OCI-M2 (cell line): ENCODE data around the gene CCDC33.

Experiments
- DNase-seq: peaks from one replicate; lab custom pipeline; 2025; ENCODE audit not compliant: unreplicated experiment; lab: John Stamatoyannopoulos, UW

CCDC33 gene

DNA sequence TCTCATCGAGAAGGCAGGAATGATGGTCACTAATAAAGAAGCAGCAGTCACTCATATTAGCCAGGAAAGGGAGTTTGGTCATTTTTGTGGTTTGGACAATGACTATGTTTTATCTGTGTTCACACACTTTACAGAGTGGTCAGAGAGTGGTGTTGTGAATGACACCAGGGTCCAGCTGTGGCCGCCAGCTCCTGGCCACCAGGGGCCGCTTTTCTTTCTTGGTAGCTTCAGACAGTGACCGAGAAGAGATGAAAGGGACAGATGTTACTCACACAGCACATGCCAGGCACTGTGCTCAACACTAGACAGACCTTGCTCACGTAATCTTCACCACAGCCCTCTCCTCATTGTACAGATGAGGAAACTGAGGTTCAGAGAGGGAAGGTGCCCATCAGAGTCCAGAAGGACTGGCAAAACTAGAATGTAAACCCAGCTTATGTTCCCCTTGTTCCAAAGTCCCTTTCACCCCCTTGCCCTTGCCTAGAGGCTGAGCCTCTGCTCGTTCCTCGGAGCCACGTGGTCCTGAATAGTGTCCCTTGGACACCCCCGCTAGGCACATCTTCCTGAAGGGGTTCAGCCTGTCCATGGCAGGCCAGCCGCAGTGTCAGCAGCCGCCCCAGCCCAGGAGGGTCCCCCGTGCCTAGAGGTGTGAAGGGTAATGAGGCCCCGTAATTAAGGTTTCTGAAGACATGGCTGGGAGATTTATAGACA lies 75.8 kb downstream of the CCDC33 start:
- DNase-seq, result no peak

DNA sequence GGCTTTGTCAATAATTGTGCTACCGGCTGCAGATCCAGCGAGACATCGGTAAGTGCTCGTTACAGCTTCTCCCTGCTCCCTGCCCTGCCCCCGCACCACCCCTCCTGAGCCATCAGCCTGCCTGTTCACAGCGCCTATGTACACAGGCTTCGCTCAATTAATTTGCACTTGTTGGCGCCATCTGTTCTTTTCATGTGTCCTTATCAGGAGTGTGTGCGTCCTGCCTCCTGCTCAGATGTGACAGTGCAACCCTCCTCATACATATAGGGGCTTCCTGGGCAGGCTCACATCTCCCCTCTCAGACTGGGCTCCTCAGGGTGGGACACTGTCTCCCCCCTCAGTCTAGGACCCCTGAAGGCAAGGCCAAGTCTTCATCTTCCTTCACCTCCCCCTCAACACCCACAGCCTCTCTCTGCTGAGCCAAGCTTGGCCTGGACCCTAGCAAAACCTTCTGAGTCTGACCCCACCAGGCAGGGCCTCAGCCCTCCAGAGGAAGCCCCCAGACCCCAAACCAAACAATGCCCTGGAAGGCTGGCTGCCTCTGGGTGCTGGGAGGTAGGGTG lies 76.4 kb downstream of the CCDC33 start:
- no peak for DNase-seq

DNA sequence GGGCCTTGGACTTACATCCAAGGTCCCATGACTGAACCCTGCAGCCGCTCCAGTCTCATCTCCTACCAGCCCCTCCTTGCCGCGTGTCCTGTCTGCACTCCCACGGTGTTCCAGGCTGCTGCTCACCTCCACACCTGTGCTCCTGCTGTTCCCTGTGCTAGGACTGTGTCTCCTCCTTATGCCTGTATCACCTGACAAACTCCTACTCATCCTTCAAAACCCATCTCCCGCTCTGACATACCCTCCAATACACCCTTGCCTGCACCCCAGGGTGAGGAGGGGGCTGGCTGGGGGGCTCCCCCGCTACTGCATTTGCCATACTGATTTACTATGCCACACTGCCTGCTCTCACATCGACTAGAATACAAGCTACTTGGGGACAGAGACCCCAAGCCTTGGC lies 77.8 kb downstream of the CCDC33 start:
- no peak for DNase-seq

DNA sequence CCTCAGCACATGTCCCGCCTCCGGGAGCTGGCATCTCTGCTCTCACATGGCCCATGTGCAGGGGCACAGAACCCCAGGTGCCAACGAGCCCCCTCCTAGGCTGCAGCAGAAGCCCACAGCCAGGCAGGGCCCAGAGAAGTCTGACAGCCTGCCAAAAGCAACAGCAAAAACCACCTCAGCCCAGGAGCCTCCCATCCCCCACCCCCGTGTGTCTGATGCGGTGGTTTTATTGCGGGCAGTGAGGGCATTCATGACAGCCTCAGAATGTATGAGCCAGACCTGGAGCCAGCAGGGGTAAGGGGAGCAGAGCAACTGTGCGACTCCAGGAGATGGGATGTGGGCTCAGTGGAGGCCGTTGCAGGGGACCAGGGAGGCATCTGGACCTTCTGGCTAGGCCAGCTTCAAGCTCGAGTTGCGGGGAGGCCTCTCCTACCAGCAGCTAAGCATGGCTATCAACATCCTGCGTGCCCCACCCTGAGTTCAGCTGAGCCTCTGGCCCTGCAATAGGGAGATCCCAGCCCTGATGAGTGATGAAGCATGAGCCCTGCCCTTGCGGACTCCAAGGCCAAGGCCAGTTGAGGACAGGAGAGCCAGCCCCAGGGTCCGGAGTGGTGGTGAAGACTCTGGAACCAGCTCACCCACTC lies 78.8 kb downstream of the CCDC33 start:
- no peak for DNase-seq

DNA sequence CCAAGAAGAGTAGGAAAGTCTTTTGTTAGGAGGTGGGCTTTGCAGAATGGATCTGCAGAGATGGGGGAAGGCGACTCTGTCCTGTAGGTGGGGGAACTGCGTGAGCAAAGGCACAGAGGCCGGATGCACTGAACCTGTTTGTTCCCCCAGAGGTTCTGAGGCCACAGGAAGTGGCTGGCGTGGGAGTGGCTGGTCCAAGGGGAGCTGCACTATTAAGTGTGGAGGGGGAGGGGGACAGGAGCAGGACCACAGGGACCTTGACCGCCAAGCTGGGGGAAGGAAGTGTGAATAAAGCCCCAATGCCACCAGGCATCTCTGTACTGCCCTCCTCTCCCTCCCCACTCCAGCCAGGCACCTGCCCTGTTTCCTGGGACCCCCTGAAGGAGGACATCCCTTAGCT lies 79.5 kb downstream of the CCDC33 start:
- no peak for DNase-seq

DNA sequence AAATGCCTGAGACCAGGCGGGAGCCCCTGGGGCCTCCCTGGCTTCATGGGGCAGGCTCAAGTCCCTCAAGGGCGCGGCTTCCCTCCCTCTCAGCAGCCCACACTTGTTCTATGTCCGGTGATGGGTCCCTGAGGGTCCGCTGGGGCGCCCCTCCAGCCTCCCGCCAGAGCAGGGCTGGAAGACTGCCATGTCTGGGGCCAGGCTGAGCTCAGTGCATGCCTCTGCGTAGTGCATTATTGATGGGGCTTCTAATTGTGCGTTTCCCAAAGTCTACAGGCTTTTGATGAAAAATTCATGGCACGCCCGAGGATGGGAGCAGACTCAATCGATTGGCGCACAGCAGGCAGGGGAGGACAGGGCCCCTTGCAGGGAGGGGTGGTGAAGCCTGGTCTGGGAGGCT lies 80.0 kb downstream of the CCDC33 start:
- no peak for DNase-seq

DNA sequence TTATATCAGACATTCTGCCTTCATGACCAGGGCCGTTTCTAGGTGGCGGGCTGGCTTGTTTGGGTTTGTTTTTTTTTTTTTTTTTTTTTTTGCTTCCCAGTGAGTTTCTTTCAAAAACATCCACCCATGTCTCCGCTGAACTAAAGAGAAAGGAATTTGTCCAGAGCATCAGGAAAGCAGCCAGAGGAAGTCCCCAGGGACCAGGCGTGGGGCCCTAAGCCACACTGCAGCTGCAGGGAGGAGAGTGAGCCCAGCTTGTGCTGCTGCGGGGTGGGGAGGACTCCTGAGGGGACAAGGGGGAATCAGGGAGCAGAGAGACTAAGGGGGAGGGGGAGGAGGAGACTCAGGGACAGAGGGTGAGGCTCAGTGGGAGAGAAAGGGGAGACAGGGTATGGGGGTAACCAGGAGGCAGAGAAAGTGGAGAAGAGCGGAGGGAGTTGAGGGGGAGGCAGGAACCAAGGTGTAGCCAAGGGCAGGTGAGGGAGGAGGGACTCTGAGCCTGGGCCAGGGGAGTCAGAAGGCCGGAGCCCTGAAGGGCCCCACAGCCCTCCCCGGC lies 81.8 kb downstream of the CCDC33 start:
- no peak for DNase-seq

DNA sequence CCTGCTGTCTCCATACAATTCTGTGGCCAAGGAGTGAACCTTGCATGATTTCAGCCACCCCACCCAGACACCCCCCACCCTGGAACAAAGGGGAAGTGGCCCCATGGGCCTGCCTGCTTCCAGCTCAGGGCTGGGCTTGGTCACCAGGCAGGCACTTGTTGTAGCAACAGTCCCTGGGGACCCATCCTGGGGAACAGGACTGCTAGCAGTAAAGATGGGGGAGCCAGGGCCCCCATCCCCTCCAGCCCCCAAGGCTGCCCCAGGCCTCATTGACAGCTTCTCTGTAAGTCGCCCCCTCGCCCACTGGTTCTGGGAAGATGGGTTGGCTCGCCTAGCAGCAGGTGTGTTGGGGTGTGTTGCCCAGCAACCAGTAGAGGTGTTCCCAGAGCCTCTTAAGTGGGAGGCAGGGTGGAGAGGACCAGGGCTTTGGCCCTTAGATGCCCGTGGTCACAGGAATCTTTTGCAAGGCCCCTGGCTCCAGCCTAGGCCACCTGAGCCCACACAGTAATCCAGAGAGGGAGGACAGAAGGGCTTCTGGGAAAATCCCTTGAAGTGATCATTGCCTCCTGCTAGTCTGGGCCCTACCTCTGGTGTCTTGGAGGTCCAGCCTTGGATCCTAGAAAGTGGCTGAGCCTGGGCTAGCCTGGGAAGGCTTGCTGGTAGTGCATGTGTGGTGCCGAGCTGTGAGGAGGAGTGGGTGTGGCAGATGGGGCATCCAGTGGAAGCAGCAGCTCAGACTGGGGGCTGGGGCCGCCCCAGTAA lies 82.4 kb downstream of the CCDC33 start:
- no peak for DNase-seq

DNA sequence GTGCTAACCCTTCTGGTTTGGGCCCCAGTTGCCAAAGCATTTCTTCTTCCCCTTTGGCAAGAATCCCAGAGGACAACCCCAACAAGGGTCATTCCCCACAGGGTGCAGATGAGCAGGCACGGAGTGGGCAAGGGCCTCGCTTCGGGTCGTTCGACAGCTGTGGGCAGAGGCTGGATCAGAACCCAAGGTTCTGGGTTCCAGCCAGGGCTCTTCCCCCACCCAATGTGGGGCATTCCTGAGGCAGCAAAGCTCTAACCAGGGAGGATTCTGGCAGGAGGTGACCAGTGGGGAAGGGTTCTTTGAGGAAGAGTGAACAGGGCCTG lies 83.0 kb downstream of the CCDC33 start:
- no peak for DNase-seq

DNA sequence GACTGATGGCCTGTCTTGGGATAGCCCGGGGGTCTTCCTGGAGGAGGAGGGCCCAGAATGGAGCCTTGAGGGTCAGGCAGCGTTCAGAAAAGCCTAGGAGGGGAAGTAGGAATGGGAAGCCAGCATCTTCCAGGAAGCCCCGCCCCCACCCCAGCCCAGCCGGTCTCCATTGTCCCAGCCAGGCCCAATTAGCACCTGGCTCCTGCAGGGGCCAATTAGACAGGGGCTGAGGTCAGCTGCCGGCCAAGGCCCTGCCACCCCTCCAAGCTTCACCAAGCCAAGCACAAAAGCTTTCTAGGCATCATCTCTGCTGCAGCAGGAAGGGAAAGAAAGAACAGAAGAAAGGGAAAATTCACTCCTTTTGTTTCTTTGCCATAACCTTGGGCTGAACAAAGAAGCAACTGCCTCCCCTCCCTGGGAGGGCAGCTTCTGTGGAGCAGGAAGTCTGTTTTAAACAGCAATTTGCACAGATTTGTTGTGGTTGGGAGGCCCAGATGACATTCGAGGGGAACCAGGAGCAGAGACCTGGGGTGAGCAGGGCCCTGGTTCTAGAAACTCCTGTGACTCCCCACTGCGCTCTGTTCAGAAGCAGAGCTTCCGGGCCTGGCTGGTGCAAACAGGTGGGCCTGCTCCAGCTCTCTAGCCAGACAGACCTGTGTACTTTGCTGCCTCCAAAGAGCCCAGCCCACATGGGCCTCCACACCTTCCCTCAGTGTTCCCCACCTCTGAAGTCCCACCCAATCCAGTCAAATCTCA lies 83.6 kb downstream of the CCDC33 start:
- DNase-seq, result no peak

DNA sequence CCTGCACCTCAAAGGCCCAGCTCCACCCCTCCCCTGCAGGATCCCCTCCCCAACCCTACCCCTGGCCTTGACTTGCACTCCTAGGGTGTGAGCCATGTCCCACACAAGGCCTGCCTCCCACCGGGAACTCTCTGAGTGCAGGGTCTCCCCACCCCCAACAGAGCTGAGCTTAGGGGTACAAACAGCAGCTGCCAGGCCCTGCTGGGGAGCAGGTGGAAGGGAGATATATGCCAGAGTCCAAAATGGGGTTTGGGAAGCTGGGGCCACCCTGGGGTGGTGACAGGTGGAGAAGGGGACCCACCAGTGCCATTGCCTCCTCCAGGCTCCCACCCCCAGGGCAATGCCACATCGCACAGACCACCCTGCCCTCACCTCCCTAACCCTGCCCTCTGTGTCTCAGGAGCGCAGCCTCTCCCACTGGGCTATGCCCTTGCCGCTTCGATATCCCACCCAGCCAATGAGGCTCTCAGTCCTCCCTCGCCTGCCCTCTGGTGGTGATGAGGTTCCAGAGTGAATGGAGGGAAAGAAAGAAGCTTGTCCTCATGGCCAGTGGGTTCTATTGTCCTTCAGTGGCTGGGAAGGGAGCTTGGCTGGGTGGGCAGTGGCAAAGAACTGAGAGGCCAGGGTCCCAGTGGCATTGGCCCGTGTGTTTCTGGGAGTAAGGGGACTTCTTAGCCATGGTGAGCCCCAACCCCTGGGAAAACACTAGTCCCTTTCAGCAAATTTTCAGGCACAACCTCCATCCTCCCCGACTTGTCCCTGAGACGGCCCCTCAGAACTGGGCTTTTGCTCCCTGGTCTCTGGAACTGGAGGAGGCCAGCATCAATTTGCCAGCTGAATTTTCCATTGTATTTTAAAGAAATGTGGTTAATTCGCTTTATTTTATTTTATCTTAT lies 84.5 kb downstream of the CCDC33 start:
- DNase-seq, result no peak

DNA sequence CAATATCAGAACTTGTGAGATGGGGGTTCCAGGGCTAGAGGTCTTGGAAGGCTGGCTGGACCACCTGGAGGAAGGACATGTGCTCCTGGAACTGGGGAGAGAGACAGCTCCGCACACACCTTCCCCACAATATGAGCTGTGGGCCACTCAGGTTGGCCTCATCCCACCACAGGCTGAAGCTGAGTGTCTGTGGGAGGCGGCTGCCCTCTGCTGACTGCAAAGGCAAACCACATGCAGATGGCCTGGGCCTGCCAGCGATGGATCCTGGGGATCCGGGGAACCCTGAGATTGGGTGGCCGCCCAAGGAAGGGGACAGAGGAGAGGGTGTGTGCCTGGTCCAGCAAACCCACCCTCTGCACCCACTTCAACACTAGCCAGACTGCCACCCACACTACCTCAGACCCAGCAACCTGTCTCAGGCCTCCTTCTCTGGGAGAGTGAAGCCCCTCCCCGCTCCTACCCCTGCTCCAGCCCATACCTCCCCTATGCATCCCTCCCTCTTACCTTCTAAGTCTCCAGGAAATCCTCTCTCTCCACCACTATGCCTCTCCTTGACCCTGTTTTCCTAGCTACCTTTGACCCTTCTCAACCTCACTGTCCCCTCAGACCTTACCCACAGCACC lies 86.5 kb downstream of the CCDC33 start:
- DNase-seq, result no peak

DNA sequence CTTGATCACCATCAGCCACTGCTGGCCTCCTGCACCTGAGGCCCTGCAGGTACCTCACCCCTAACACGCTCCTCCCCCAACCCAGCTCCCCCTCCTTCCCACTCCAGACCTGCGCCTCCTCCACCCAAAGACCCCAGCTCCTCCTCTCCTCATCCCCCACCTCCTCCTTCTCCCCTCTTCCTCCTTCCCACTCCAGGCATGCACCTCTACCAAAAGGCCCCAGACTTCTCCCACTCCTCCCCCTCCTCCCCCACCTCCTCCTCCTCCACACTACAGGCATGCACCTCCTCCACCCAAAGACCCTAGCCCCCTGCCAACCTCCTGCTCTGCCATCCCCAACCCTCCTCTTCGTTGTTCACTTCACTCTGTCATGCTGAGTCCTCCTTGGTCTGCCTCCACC lies 88.6 kb downstream of the CCDC33 start:
- DNase-seq, result no peak

DNA sequence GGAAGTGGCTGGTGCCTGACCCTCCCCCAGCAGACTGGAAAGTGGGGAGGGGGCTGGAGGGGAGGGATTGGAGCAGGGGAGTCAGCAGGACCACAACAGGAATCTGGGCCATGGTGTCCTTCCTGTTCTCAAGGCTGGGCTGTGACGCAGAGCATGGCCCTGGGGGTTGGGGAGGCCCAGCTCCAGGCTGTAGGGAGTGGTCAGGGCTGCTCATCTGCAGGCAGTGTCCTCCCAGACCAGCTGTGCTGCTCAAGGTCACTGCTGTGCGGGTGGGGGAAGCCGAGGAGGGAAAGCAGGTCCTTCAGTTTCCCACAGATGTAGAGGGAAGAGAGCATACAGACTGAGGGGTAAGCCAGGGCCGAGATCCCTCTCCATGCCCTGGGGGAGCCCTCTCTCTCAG lies 90.6 kb downstream of the CCDC33 start:
- no peak for DNase-seq

DNA sequence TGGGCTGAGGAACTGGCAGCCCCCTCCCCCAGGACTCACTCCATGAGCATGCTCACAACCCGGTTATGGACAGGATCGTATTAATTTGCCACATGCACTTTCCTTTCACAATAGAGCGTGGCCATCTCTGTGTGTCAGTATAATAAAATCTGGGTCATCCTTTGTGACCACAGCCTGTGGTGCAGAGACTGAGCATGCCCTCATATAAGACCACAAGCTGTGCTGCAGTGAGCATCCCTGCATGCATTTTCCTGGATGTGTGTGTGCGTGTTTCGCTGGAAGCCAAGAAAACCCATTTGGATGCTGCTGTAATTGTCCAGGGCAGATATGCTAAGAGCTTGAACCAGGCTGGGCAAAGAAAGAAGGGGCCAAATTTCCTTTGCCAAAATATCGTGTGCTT lies 91.6 kb downstream of the CCDC33 start:
- DNase-seq, result no peak

DNA sequence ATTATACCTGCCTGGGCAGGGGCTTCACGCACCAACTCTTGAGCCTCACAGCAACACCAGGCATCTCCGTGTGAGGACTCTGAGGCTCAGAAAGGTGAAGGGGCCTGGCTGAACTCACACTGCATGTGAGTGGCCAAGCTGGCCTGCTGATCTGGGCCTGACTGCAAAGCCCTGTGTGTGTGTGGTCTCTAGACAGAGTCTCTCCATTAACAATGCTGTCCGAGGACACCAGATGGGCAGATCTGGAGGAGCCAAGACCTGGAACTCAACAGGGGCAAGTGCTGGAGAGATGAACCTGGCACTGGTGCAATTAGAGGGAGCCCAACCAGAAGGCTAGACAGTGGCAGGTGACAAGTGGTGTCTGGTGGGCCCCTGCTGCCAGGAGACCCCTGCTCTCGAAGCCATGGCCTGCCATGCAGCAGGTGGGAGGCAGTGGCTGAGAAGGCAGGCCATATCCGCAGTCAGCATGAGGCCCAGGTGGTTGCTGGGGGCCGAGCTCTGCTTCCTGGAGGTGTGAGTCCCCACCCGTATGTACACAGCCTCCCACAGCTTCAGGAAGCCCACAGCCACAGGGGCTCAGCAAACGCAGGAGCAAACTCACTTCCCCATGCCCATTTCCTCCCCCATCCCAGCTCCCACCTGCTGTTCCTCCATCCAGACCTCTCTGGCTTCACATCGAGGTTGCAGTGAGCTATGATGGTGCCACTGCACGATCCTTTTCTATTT lies 92.4 kb downstream of the CCDC33 start:
- DNase-seq, result no peak

DNA sequence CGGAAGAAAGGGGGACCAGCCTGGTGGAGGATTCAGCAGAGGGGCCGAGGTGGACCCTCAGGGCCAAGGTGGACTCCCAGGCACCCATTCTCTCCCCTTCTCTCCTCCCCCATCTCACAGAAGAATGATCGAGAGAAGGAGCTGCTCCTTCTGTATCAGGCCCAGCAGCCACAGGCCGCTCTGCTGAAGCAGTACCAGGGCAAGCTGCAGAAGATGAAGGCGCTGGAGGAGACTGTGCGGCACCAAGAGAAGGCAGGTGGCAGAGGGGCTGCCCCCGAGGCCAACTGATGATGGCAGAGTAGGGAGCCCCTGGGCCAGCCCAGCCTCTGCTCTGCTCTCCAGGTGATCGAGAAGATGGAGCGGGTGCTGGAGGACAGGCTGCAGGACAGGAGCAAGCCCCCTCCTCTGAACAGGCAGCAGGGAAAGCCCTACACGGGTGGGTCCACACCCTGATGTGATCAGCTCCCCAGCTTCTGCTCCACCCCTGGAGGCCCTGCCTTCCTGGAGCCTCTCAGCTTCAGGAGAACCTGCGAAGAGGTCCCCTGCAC lies 94.8 kb downstream of the CCDC33 start:
- DNase-seq, result no peak

DNA sequence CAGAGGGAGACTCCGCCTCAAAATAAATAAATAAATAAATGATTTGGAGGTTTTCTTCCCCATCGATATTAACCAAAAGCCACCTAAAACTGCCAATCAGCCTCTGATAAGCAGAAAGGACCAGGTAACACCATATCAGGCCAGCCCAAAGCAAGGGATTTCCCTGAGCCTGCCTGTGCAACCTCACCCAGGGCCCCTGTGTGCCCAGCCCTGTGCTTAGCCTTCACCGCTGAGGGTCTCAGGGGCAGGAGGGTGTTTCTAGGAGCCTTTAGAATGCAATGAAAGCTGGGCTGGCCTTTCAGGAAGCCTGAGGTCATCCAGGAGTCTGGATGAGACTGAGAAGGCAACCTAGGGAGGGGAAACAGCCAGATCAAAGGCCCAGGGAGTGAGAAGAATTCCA lies 95.9 kb downstream of the CCDC33 start:
- DNase-seq, result no peak

DNA sequence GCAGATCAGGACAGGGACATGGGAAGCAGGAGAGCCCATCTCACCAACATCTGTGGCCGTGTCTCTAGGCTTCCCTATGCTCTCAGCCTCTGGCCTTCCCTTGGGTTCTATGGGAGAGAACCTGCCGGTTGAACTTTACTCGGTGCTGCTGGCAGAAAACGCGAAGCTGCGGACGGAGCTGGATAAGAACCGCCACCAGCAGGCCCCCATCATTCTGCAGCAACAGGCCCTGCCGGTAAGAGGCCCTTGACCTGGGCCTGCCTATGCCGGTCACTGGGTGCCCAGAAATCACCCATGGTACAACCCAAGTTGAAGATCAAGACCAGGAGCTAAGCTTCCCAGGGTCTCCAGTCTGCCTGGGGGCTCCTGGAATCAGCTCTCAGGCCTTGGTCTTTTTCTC lies 96.5 kb downstream of the CCDC33 start:
- no peak for DNase-seq
